ENCODE results near the gene HNRNPA3.

Gene HNRNPA3

DNA sequence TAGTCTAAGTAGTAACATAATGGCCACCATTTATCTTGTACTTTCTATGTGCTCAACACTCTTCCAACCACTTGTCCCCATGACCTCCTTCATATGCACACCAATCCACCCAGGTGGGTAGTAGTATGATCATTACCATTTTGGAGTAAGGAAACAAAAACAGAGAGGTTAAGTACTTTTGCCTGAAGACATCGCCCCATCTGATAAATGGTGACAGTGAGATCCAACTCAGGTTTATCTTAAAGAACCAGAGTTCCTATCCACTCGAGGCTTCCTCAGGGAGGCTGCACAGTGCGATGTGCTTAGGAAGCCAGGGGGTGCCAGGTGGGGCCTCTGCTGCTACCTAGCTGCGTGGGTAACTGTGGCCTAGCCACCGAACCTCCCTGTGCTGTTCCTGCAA is 37.9 kb downstream of the HNRNPA3 start:
- H3K4me1 ChIP-seq (ENCODE audit: low read depth, poor library complexity, severe bottlenecking), result peaks cover 86% of the 10 kb centered on the region
- TF ChIP-seq CTCF (conservative IDR thresholded peaks at IDR 0.05; ENCODE audit: low read depth, low read length), result no peak
- peaks cover 95% of the 10 kb centered on the region for H4K20me1 ChIP-seq (ENCODE audit: insufficient read depth)
- H3K27me3 ChIP-seq (ENCODE audit: insufficient read depth, low read depth), result no peaks in the 10 kb centered on the region
- no peak overlapping the region for H3K4me3 ChIP-seq (IDR thresholded peaks at IDR 0.05; ENCODE audit: insufficient read depth, low read depth, low read length)
- H3K9ac ChIP-seq, result no peak overlapping the region
- no peak overlapping the region for H2AFZ ChIP-seq (ENCODE audit: low read depth)
- no peak overlapping the region for H3K4me2 ChIP-seq
- no peaks in the 10 kb centered on the region for H3K36me3 ChIP-seq (ENCODE audit: insufficient read depth)
- H3K27ac ChIP-seq, result no peak overlapping the region
- H3K79me2 ChIP-seq (ENCODE audit: insufficient read depth, low read depth), result peaks cover 100% of the 10 kb centered on the region

DNA sequence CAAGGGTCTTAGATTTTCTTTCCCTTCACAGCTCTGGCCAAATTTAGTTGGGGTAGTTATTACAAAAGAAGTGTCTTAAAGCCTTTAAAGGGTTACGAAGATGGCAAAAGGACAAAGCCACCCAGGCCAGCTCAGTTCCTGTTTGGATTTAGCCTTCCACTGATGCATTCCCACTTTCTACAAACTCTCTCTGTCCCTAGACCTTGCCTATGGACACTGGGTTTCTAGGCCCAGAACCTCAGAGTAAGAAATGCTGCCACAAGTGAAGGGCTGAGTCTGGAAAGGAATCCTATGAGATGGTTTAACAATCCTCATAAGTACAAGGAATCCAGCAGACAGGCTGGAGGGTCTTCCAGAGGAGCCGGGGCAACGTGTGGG is 38.6 kb downstream of the HNRNPA3 start:
- H3K9ac ChIP-seq, result no peak overlapping the region
- H3K79me2 ChIP-seq (ENCODE audit: insufficient read depth, low read depth), result peaks cover 100% of the 10 kb centered on the region
- no peaks in the 10 kb centered on the region for H3K27me3 ChIP-seq (ENCODE audit: insufficient read depth, low read depth)
- TF ChIP-seq CTCF (conservative IDR thresholded peaks at IDR 0.05; ENCODE audit: low read depth, low read length), result no peak
- no peak overlapping the region for H3K27ac ChIP-seq
- no peak overlapping the region for H3K4me2 ChIP-seq
- no peaks in the 10 kb centered on the region; the same call in 1 of the 2 replicates for H3K36me3 ChIP-seq (ENCODE audit: insufficient read depth)
- H4K20me1 ChIP-seq (ENCODE audit: insufficient read depth), result peaks cover 96% of the 10 kb centered on the region
- H2AFZ ChIP-seq (ENCODE audit: low read depth), result no peak overlapping the region
- peaks cover 87% of the 10 kb centered on the region for H3K4me1 ChIP-seq (ENCODE audit: low read depth, poor library complexity, severe bottlenecking)
- H3K4me3 ChIP-seq (IDR thresholded peaks at IDR 0.05; ENCODE audit: insufficient read depth, low read depth, low read length), result no peak overlapping the region

- H3K4me1 ChIP-seq (ENCODE audit: low read depth, poor library complexity, severe bottlenecking), result peaks cover 86% of the 10 kb centered on the region
- peaks cover 100% of the 10 kb centered on the region for H3K79me2 ChIP-seq (ENCODE audit: insufficient read depth, low read depth)
- H3K27ac ChIP-seq, result no peak overlapping the region; the same call in 1 of the 2 replicates
- peaks cover 96% of the 10 kb centered on the region for H4K20me1 ChIP-seq (ENCODE audit: insufficient read depth)
- H3K9ac ChIP-seq, result no peak overlapping the region
- no peak for TF ChIP-seq CTCF (conservative IDR thresholded peaks at IDR 0.05; ENCODE audit: low read depth, low read length)
- no peaks in the 10 kb centered on the region; the same call in 1 of the 2 replicates for H3K36me3 ChIP-seq (ENCODE audit: insufficient read depth)
- H3K27me3 ChIP-seq (ENCODE audit: insufficient read depth, low read depth), result no peaks in the 10 kb centered on the region
- H2AFZ ChIP-seq (ENCODE audit: low read depth), result no peak overlapping the region
- H3K4me2 ChIP-seq, result no peak overlapping the region
- no peak overlapping the region for H3K4me3 ChIP-seq (IDR thresholded peaks at IDR 0.05; ENCODE audit: insufficient read depth, low read depth, low read length)
Observed at GRCh38 chr2:177252808-177253531, 40.4 kb downstream of the HNRNPA3 start.

DNA sequence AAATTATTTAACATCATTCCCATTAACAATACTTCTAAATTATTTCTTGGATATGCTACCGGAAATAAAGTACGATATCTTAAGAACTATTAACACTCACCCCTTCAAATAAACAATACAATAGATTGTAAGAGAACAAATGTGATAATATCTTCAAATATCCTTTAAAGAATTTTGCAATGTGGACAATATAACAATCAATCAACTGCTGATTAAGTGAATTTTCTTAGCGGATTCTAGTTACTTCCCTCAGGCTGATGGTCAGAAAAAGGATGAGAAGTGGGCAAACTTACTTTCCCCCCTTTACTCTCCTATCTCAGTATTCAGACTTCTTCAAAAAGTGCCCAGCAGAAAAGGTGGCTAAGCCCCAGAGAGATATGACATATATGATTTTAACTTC is 41.1 kb downstream of the HNRNPA3 start:
- no peak for TF ChIP-seq CTCF (conservative IDR thresholded peaks at IDR 0.05; ENCODE audit: low read depth, low read length)
- Histone ChIP-seq H3K36me3 (ENCODE audit: insufficient read depth) (peaks cover 3% of the 10 kb centered on the region; the same call in 1 of the 2 replicates), H3K4me1 (ENCODE audit: low read depth, poor library complexity, severe bottlenecking) (peaks cover 84% of the 10 kb centered on the region), H3K4me2 (no peak overlapping the region), H2AFZ (ENCODE audit: low read depth) (no peak overlapping the region), H3K79me2 (ENCODE audit: insufficient read depth, low read depth) (peaks cover 100% of the 10 kb centered on the region), H4K20me1 (ENCODE audit: insufficient read depth) (peaks cover 96% of the 10 kb centered on the region), H3K9ac (no peak overlapping the region), H3K4me3 (IDR thresholded peaks at IDR 0.05; ENCODE audit: insufficient read depth, low read depth, low read length) (no peak overlapping the region), H3K27me3 (ENCODE audit: insufficient read depth, low read depth) (no peaks in the 10 kb centered on the region), H3K27ac (no peak overlapping the region)
